Activated CD8-positive, alpha-beta memory T cell treated with anti-CD3 and anti-CD28 coated beads for 36 hours (primary cell): Measurements from ENCODE around the gene MYO1F. TPM values are rescaled to one million over a fixed set of nuclear protein-coding genes. Genes with fewer than 3 reads are reported as not detected.

Experiments used
- total RNA-seq, 2 experiments: library from RNA; stranded (reverse); gene quantifications; one replicate each; pipeline ENCODE4 v1.2.3, GENCODE V29; 2021

Gene MYO1F
- total RNA-seq, 2 experiments from 2014 or later: 35.4 to 36.1 TPM

Other genes starting within 250 kb of the MYO1F start
- gene KANK3, start 234.2 kb downstream of the MYO1F start, total RNA-seq: 1 to 10 TPM; 1.0 TPM
- gene ANGPTL4, start 213.3 kb downstream of the MYO1F start, total RNA-seq: under 1 TPM; 0.19 to 0.42 TPM
- 10 to 100 TPM; 57.7 to 61.5 TPM for gene RAB11B, start 187.1 kb downstream of the MYO1F start, total RNA-seq
- 10 to 100 TPM; 10.3 to 11.1 TPM for gene MARCHF2, start 164.1 kb downstream of the MYO1F start, total RNA-seq
- 100 to 1,000 TPM; 330 to 334 TPM for gene HNRNPM, start 132.5 kb downstream of the MYO1F start, total RNA-seq
- under 1 TPM; 0.13 to 0.25 TPM for gene PRAM1, start 74.8 kb downstream of the MYO1F start, total RNA-seq
- 10 to 100 TPM; 21.4 to 22.2 TPM for gene ZNF414, start 63.3 kb downstream of the MYO1F start, total RNA-seq
- 1 to 10 TPM; 4.7 to 6.9 TPM for gene ADAMTS10, start 33.3 kb upstream of the MYO1F start, total RNA-seq
- gene NFILZ, start 53.2 kb upstream of the MYO1F start, total RNA-seq: not detected
- gene ACTL9, start 121.4 kb upstream of the MYO1F start, total RNA-seq: not detected
- not detected for gene OR2Z1, start 144.2 kb upstream of the MYO1F start, total RNA-seq